ENCODE measurements around the gene KCTD16.

Gene KCTD16

DNA sequence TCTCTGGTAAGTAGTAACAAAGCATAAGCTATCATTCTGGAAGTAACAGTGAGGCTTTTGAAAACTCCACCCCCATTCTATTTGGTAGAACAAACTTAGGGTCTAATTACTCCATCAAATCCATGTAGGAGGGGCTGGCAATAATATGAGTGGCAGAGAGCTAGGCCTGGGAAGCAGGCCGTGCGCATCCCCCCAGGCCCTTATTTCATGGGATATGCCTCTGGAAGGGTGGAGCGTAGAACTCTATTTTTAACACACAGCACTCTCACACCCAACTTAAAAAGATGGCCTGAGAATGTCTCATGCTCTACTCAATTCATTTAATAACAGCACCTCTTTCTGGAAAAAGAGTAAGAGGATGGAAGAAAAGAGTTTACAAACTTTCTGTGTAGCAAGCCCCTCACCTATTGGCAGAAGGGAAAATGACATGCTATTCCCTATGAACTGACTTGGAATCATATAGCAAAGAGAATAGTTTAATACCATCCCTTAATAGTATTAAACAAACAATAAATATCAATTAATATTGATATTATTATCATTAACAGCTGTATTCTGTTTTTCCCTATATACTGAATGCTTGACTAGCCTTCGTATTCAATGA lies 233.2 kb downstream of the KCTD16 start:
- DNase-seq (ENCODE audit: low spot score): no peak

DNA sequence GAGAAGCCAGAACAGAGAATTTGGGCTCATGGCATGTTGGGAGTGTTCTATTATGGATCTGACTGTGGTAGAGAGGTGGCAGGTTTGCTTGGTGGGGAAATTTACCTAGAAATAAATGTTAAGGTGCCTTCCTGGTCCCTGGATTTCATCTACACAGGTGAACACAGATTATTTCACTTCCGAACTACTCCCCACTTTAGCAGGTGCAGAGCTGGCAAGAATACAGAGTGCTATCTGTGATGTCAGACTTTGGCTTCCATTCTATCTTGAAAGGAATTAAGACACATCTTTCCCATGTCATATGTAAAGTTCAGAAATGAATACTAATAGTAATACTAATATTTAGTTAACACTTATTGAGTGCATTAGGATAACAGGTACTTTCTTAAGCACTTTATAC lies 234.0 kb downstream of the KCTD16 start:
- no peak for DNase-seq (ENCODE audit: low spot score)

- DNase-seq (ENCODE audit: low spot score): no peak
Measured at GRCh38 chr5:144405991-144406390, 235.3 kb downstream of the KCTD16 start.

DNA sequence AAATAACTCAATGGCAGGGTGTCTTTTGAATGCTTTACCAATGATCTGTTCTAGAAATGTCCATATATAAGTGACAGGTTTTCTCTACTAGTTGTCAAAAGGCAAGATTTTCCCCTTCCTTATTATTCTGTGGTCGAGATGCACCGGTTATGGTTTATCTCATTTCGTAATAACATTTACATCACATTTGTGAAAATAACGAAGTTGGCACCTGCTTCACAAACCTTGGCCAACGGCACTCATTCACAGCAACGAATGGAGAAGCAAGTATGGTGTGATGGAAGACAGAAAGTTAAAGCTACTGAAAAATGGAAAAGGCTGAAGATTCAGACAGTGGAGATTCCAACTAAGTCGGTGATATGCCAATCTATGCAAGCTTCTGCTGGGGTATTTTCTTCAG lies 235.8 kb downstream of the KCTD16 start:
- no peak for DNase-seq (ENCODE audit: low spot score)

DNA sequence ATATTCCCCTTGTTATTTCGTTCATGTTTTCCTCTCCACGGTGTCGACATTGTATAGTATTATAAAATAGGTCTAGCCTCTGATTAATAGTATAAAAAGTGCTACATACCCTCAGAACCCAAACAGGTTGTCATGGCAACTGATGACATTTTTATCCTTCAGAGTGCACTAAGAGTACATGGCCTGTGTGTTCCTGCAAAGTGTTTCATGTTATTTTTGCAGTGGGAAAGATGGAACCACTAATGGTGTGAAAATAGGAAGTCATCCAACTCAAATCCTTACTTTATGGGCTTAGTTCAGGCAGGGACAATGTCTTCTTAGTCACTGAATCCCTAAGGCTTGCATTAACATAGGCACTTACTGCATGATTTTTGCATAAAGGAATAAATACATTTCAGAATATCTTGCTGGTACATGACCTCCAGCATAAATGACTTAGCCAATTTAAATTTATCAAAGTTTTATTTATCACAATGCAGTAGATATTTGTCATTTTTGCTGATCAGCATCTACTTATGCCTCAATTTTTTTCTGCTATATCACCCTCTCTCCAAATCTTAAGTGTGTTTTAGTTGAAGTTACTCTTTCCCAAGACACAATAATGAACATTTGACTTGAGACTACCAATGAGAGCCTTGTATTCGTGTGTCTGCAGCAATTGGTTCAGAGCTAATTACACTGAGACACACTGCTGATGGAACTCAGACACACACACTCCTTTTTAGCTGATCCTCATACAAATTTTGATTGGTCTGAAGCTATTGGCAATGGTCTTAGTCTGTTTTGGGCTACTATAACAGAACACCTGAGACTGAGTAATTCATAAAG lies 243.7 kb downstream of the KCTD16 start:
- no peak for DNase-seq (ENCODE audit: low spot score)

GRCh38 chr5:144416196-144416595 lies 245.5 kb downstream of the KCTD16 start:
- DNase-seq (ENCODE audit: low spot score): no peak

DNA sequence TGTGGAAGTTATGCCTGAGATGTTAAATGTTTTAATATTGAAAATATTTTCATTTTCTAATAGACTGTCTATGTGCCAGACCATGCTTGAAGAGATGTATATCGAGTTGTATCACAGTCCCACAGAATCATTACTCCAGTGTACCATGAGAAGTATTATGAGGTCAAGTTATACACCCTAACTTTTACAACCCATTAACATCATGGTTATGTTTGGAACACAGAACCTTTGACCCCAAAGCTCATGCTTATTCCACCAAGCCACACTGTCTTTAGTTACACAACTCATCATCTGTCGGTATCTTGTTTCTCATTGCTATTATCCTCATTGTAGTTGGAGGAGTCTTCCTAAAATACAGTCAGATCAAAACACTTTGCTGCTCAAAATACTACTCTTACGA lies 248.0 kb downstream of the KCTD16 start:
- DNase-seq (ENCODE audit: low spot score): no peak

DNA sequence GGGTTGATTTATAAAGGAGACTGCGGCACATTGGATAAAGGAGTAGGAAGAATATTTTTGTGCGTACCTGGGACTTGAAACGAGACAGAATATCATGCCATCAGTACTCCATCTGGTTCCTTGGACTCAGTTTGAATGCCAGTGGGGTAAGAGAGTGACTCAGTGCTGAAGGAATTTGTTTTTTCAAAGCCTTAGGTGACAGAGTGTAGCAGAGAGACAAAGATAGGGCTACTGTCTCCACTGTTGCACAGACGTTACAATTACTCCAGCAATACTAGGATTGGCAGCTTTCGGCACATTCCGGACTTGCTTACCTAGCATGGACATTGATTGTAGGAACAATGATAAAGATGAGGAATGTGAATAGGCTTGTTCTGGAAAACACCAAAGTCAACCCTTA lies 250.7 kb downstream of the KCTD16 start:
- DNase-seq (ENCODE audit: low spot score): no peak

- no peak for DNase-seq (ENCODE audit: low spot score)
Measured at GRCh38 chr5:144422018-144422727, 251.5 kb downstream of the KCTD16 start.

- no peak for DNase-seq (ENCODE audit: low spot score)
Measured at GRCh38 chr5:144427866-144428265, 257.2 kb downstream of the KCTD16 start.

- DNase-seq (ENCODE audit: low spot score): no peak
Measured at GRCh38 chr5:144428326-144428725, 257.7 kb downstream of the KCTD16 start.

DNA sequence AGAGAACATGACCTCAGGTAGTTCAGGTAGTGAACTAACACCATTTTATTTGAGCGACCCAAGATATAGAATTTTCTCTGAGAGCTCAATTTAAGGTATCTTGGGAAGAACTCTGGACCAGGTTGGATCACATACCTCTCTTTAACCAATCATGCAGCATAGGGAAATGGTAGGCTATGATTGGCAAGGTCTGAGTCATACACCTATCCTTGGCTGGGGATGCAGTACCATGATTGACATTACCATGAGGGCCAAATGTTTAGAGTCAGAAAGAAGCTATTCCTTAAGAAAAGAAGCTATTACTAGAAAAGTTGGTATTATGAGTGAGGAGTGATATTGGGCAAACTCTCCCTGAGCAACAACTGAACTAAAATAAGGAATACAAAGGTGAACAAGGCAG lies 258.7 kb downstream of the KCTD16 start:
- no peak for DNase-seq (ENCODE audit: low spot score)

GRCh38 chr5:144429905-144430304 lies 259.2 kb downstream of the KCTD16 start:
- no peak for DNase-seq (ENCODE audit: low spot score)

- DNase-seq (ENCODE audit: low spot score): no peak
Measured at GRCh38 chr5:144433140-144433822, 262.6 kb downstream of the KCTD16 start.

GRCh38 chr5:144433893-144434292 lies 263.2 kb downstream of the KCTD16 start:
- DNase-seq (ENCODE audit: low spot score): no peak

- no peak for DNase-seq (ENCODE audit: low spot score)
Measured at GRCh38 chr5:144436007-144436406, 265.3 kb downstream of the KCTD16 start.

DNA sequence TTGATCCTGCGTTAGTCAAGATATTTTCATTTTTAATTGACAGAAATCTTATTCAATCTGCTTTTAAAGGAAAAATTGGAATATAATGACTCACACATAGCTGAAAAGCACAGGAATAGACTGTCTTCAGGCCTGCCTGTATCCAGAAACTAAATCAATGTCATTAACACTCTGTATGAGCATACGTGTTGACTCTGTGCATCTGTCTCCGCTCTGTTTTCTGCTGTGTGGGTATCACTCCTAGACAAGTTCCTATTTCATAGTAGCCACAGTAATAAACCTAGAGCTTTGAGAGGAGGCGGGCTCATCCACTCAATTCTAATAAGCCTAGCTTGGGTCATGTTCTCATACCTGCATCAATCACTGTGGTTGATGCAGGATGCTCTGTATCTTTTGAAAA lies 267.6 kb downstream of the KCTD16 start:
- DNase-seq (ENCODE audit: low spot score): no peak

GRCh38 chr5:144448457-144448856 lies 277.8 kb downstream of the KCTD16 start:
- no peak for DNase-seq (ENCODE audit: low spot score)

DNA sequence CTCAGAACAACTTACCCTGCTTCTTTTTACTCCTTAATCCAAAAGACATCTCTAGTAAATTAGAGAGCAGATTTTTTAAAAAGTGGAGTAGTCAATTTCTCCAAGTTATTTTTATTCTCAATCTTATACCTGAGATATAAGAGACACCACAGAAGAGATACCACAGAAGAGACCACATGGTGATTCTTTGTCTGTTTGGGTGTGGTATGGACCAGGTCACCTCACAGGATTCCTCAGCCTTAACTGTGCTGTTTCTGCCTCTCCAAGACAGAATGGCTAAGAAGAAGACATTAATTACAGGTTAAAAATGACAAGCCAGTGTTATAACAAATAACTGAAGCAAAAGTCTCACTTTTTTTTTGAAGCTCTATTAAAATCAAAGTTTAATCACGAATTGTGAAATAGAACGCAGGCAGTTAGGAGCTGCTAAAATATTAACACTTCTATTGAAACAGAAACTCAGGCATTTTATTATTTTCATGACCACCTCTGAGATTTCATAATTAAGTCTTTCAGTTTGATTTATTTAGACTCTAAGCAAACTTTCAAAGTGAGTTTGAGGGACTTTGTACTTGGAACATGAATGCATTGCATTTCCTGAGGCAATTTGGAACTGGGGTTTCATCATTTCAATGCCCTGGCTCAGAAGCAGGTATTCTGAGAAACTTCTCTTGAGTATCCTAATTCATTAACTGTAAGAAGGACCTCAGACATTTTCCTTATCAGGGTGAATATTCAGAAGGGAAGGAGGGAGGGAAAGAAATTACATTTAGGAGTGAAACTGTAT lies 280.7 kb downstream of the KCTD16 start:
- no peak for DNase-seq (ENCODE audit: low spot score)

DNA sequence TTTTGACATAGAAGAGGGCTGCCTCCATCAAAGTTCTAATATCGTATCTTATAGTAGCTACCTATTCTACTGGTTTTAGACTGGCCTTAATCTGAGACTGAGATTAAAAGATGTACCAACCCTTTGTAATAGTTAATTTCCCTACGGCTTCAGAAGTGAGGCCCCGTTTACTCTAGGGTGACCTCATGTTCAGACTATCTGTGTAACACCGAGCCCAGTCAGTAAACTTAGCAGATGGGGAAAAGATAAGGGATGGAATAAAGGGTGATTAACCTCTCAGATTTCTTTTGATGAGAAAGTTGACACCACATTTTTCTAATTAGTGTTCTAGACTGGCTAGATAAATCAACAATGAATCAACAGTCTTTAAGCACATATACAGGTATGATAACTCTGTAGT lies 283.1 kb downstream of the KCTD16 start:
- no peak for DNase-seq (ENCODE audit: low spot score)

GRCh38 chr5:144457160-144457559 lies 286.5 kb downstream of the KCTD16 start:
- no peak for DNase-seq (ENCODE audit: low spot score)

DNA sequence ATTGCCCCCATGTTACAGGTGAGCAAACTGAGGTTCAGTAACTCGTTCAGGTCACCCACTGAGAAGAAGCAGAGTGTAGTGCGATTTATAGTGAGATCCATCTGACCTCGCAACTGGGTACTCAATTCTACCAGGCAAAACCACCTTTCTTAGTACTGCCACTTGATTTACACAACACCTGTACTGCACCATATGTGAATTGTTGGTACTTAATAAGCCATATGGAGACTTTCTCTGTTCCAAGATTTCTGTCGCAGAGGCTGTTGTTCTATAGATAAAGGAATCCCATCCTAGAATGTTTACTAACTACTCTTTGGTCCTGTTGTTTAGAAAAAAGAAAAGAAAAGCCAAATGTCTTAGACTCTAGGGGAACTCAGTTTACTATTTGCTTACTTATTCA lies 287.5 kb downstream of the KCTD16 start:
- no peak for DNase-seq (ENCODE audit: low spot score)
